Pericardium fibroblast (primary cell): ENCODE data around the gene NDST4. TPM values are rescaled to one million over a fixed set of nuclear protein-coding genes. Genes with fewer than 3 reads are reported as not detected.

Experiments used
- total RNA-seq: library from RNA; depleted of rRNA; stranded (reverse); fragments of >200 nt; gene quantifications from 2 replicates; pipeline ENCODE4 v1.2.3, GENCODE V29; 2015

Gene NDST4
- total RNA-seq: not detected in 2 replicates

DNA sequence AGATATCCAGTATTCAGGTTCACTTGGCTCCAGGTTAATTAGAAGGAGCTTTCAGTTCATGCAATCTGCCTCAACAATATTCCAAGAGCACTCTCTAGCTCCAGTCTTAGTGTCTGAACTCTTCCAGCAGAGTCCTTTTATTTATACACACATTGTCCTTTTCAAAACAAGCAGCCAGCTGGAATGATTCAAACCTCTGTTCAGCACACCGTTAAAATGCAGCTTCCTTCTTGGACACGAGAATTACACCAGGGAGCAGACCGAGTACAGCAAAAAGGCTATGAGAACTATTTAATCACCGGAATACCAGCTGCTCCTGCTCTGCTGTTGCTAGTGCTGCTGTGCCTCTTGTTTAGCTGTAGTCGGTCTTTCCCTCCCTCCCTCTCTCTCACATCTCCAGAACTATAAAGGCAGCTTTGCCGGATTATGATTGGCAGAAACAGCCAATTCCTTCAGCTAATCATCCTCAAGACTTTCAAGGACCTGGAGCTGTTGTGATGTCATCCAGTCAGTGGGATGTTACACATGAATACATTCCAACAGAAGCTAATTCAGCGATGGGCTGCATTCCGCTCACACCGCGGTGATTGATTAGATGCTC lies at the start of gene NDST4:
NDST4 (minus strand) TSS at position 115 of the 601 bp plus-strand sequence. CDS start 36,584 bp downstream, outside the sequence.

